ENCODE results near the gene CACNA1C.
"Not testable (repeated sequence)": the region's sequence is repeated elsewhere in the genome, so short reads cannot be mapped to it uniquely, and the experiment has no call there.

The CACNA1C gene

DNA sequence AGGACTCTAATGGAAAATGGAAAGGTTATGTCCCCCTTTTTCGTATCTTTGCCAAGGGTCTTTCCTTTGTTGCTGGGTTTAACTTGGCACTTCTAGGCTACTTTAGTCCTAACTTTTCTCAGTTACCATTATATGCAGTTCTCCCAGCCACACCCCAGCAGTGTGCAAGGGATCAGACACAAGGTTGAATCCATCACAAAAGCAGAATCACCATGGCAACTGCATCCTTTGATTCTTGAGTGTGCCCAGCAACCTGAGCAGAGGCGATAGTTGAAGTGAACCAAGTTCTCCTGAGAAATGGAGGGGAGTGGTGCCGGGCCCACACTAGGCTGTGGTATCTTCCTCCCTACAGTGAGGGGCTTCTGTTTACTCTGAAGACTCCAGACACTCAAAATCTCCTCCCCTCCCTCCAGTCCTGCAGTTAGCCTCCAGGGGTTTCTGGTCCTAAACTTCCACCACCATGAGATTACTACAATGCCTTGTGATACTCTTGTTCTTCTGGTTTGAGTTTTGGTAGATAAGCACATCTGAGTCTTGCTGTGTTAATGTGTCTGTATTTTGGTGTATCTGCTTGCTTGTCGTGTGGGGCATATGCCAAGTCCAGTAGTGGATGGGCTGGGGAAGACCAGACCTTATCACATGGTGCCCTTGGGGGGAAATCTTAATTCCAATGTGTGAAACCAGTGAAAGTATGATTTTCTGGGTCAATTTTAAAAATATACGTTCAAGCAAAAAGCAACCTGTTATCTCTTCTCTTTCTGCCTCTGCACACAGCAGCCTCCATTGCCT is 183.9 kb downstream of the CACNA1C start:
- no peak for DNase-seq

DNA sequence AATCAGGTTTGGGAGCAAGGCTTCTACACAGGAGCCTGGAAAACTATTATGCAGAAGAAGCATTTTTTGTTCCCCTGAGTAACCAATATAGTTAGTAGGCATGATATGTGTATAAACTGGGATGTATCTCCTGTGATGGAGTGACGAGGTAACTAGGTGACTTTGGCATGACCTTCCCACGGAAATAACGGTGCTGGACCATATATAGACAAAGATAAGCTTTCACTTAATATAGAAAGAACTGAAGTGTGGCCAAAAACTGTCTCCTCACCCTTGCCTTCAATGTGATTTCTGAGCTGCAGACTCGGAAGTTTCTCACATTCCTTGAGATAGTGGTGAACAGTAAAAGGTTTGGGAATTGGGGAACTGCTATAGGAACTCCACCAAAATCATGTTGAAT is 185.3 kb downstream of the CACNA1C start:
- no peak for DNase-seq

DNA sequence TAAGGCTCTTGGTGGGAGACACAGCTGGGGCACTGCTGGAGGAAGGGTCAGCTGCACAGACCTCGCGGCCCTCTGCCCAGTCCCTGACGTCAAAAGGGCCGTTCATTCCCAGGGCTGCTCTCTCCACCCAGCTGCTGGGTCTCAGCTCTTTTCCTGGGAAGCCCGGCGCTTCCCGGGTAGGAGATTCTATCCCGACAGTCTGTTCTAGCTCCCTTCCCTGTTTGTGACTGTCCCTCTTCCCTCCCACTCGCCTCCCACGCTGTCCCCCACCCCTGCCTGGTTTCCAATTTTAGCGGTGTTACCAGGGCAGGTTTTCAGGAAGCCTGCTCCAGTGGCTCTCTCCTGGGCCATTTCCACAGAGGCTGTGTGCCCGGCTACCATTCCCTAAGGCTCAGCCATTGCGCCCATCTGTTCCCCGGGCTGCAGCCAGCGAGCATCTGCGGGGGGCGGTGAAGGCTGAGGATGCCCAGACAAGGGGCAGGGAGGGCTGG is 186.6 kb downstream of the CACNA1C start:
- no peak for DNase-seq

DNA sequence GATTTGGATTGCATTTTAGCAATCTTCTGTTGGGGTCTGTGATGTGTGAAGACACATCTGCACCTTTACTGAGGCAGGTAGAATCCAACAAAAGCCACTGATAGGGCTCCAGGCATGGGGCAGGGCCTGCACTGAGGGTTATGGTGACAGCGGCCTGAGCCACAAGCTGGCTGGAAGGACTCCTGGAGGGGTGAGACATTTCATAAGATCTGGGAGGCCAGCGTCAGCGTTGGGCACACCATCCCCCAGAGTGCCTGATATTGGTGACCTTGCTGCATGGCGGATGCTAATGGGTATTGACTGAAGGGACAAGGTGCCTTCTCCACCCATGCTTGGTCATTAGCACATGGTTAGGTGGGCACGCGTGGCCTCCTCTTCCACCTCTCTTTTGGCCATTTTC is 187.6 kb downstream of the CACNA1C start:
- no peak for DNase-seq

DNA sequence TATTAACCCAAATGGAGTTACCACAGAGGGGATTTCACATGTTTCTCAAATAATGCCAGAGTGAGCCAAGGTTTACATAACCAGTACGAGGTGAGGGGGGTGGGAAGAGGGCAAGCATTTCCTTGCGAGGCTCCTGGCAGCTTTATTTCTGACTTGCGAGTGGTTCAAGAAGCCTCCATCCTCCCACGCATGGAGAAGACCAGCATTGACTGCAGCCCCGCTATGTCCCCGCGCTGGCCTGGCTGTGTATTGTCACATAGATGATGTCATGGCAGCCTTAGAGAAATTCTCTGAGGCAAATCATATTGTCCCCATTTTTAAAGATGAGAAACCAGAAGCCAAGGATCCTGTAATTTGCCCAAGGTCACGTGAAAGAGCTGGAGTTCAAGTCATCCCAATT is 188.2 kb downstream of the CACNA1C start:
- DNase-seq: no peak

DNA sequence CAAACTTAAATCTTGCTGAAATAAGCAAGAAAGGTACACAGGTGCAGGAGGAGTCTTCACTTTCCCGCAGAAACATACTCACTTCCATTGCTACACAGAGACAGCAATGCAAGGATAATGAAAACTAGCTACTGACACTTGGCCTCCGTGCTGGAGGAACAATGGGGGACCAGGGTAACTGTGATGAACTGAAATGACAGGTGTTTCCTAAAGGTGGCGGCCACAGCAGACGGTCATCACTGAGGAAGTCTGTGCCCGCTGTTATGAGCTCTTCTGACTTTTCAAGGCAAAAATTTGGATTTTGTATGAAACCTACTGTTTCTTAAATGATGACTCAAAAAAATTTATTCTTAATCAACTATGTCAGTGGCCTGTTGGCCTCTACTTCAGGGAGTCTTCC is 189.4 kb downstream of the CACNA1C start:
- no peak for DNase-seq

DNA sequence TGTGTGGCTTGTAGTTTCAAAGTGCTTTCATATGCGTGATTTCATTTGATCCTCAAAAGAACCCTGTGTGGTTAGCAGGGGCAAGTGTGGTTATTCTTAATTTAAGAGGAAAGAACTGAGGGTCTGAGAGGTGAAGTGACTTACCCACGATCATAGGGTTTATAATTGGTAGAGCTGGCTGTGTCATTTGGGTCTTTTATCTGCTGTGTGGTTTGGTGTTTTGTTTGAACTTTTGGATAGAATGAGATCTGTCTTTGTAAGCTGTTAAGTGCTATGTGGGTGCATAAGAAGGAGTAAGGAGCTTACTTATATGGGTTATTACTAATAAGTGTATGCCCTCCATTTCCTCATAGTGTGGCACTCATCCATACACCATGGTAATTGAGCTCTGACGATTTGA is 190.0 kb downstream of the CACNA1C start:
- no peak for DNase-seq

DNA sequence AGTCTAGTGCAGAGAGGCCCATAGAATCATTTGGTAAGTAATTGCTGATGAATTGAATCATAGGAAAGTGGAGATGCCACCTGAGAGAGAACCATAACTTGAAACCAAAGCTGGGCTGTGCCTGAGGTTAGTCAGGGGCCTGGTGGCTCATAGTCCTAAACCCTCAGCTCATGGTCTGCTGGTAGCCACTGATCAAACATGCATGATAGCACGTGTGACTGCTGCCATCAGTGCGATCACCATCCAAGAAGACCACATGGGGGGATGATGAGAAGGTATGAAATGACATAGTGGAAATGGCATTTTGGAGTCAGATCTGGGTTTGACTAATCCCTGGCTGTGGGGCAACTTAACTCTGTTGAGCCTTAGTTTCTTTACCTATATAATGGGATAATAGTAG is 190.5 kb downstream of the CACNA1C start:
- DNase-seq: no peak

DNA sequence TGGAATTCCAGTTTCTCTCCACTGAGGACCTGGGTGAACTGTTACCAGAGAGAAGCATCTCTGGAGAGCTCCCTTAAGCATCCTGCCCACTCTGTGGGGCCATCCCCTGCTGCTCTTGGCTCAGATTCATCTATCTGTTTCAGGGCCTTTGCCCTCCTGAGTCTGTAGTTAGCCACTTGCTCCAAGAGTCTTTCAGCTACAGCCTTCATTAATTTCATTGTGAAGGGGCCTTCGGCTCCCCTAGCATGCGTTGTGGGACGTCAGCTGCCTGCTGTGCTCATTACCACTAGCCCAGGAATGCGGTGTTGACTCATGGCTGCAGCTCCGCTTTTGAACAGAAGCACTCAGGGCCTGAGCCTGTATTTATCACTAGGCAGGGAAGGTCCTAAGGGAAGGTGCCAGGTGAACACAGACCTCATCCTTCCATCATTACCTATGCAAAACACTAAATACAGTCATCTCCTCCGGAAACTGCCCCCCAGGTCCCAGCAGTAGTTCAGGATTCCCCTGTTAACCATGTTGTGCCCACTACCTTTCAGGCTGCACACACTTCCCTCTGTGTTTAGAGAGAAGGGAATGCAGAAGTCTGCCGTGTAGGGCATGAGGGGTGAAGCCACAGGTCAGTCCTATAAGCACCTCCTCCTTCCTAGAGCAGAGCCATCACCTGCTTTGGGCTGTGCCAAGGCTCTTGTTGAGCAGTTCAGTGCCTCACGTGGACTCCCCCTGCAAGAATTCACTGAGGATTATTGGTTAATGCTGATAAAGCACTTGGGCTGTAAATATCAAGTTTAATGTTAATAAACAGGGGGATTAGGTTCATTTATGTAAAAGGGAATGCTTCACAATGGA is 191.4 kb downstream of the CACNA1C start:
- DNase-seq: no peak

DNA sequence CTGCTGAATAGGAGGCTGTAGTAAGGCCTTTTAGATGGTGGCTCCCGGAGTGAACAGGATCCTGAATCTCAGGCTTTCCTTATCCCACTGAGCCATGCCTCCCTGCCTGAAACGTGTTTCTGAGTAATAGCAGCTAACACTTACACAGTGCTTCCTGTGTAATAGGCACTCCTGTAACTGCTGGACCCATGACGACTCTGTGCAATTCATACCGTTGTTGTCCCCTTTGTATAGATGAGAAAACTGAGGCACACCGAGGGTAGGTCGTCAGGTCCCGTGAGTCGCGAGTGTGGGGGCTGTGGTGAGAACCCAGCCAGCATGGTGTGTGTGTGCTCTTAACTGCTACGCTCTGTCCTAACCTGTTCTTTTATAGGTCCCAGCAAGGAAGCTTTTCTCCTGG is 193.6 kb downstream of the CACNA1C start:
- no peak for DNase-seq

DNA sequence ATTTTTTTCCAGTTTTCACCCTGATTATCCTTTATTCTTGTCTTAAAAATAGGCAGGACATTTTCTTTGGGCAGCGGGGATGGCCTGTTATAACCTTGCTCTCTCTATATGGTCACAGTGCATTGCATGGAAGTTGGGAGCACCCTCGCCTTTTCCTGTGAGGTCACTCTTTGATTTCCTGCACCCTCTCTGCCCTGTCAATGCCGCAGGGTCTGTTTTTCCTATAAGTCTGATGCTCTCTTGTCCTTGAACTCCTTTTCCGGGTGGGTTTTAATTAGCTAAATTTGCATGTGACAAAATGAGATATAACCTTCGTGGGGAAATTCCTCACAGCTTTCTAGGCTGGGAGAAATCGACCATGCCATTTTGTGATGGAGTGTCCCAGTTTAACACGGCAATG is 194.3 kb downstream of the CACNA1C start:
- DNase-seq: no peak

DNA sequence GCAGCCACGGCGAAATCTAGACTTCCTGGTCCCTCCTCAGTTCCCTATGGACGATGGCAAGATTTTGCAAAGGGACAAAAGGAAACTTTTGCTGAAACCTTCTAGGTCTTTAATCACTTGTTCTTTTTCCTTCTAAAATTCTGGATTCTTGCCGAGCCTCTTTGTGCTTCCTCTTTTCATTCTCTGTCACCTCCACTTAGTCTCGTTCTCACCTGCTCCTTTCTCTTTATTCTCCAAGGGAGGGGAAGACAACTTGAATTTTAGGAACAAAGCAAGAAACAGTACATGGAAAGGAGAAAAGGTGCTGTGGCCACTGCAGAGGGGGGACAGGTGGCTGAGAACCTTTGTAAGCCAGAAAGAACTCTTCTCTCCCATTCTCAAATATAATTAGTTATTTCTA is 194.8 kb downstream of the CACNA1C start:
- no peak for DNase-seq

DNA sequence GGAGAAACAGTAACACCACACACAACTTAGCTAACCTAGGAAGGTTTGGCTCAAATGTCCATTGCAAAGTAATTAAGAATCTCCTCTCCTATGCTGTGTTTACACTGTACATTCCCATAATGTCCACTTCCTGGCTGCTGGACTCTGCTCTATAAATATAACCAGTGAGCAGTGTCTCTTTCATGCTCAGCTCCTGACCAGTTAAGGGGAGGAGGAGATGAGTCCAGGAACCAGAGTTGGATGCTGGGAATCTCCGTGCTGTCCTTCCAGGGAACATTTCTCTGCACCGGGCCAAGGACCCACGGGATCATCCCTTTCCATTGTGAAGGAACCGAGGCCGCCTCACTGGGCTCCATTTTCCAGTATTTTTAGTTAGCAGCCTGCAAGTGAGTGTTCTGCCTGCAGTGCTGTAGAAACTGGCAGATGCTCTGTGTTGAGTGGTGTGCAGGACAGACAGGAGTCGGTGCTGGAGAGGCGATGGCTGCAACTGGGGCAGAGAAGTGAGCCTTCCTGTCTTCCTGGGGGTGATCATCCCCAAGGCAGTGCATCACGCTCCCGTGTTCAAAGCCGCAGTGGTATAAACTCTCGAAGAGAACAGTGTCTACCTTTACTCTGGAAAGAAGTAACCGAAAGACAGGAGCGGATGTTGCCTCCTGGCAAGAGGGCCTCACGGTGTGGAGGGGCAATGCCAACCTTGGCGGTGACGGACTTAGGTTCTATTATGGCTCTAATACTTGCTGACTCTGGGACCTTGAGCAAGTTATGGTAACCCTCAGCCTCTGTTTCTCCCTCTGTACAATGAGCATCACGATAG is 195.5 kb downstream of the CACNA1C start:
- no peak for DNase-seq

DNA sequence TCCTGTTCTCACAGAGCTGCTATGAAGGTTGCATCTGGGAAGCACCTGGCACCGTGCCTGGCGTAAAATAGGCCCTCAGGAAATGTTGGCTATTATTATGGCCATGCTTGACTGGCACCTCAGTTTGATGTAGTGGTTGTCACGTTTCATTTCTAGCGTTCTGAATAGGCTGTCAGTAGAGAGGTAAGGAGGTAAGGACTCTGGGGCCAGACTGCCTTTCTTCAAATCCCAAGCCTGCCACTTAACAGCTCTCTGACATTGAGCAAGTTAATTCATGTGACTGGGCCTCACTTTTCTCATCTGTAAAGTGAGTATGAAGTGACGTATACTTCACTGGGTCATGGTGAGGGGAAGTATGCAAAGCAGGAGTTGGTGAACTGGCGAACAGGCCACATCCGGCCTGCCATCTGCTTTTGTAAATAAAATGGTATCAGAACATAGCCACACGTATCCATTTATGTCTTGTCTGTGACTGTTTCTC is 196.2 kb downstream of the CACNA1C start:
- no peak for DNase-seq

DNA sequence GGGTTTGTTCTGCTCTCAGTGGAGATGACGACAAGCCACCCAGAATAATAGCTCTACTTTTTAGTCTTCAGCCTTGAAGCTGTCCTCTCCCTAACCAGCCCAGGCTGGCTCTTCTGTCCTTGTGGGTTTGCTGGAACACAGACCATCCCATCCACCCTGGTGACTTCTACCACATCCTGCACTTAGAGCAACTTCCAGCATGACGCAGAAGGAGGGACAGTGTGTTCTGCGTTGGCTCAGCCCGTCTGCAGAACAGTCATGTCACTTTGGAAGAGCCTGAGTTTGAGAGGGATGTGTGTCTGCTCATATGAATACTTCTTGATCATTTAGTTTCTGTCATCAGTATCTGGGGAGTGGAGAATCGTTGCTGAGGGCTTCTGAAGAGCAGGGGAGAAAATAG is 198.0 kb downstream of the CACNA1C start:
- DNase-seq: no peak

DNA sequence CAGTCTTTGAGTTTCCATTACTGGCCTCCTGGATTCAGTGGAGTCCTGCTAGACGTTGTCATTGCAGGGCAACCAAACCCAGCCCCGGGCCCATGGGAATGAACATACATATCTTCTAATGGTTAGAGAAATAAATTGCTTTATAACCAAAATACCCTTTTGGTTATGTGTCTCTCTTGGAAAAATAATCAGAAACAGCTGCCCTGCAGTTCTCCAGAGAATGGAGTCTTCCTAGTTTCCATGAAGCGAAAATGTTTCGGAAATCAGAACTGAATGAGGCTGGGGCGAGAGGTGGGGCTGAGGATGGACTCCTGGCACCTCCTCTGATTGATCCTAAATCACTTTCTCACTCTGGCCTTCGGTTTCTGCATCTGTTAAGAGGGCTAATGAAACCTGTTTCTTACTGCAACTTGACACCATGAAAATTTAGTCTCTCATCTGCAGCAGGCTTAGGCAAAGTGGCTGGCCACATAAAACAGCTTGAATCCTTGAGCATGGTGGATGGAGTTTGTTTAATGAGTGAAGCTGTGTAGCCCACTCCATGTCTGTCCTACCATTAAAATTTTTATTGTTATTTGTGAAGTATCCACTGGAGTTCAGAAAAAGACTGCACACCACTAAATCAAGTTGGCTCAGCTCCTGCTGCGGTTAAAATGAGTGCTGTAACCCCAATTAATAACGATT is 198.9 kb downstream of the CACNA1C start:
- DNase-seq: no peak

DNA sequence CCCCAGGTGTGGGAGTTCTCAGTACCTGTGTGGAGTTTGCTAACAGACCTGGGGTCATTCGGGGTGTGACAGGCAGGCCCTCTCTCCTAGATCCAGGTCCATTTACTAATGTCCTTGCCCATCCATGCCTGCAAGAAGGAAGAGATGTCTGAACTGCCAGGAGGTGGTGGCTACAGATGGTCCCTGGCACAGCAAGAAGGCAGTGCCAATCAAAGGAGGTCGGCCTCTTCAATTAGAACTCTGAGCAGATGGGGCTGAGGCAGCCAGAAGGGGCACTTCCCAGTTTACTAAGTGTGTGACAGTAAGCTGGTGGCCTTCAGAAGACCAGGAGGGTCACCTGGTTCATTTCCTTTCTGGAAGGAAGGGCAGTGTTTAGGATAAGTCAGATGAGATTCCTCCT is 202.5 kb downstream of the CACNA1C start:
- no peak for DNase-seq

DNA sequence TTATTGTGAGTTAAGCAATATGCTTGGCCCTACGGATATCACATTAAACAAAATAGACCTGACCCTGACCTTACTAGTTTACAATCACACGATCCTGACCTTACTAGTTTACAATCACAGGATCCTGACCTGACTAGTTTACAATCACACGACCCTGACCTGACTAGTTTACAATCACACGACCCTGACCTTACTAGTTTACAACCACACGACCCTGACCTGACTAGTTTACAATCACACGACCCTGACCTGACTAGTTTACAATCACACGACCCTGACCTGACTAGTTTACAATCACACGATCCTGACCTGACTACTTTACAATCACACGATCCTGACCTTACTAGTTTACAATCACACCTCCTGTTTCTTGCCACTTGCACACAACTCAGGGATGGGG is 202.9 kb downstream of the CACNA1C start:
- DNase-seq: not testable (repeated sequence)

DNA sequence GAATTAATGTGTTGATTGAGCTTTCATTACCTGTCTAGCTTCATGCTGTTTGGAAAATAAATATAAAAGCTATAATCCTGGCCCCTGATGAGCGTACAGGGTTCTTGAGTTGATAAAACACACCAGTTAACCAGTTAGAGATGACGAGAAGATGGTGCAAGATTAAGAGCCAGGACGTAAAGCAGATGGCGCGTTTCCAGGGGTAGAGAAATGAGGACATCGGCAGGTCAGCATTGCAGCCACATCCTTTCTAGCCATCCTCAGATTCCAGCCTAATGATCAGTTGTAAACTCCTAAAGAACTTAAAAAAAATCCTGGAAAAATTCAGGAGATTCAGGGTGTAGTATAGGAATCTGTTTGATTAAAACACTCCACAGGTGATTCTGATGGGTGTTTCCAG is 203.7 kb downstream of the CACNA1C start:
- no peak for DNase-seq

DNA sequence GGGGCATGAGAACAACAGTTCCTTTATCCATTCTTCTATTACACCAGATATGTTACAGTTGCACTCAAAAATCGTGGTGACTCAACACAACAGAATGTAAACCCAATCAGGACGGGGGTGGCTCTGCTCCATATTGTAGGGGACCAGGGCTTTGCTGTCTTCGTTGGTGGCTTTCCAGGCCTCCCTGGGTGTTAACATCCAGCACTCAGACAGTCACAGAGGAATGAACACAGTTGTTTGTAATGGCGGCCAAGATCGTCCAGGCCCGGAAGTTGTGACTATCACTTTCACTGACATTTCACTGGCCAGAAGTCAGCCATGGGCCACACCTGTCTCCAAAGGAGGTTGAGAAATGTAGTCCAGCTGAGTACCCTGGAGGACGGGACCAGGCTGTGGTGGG is 204.1 kb downstream of the CACNA1C start:
- no peak for DNase-seq

DNA sequence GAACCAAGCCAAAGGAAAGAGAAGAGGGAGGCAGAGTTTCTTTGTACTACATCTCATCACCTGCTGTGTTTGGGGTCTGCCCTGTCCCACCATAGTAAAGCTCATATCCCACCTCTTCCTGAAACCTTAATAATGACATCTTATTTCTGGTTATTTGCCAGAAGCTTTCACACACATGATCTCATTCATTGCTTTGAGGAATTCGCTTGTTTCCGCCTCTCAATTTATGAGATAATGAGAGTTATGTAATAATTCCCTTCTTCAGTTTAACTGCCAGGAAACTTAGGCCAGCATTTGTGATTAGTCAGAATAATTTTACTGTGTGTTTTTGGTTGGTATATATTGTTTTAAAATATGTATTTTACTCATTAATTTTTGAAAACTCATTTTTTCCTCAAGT is 205.2 kb downstream of the CACNA1C start:
- no peak for DNase-seq

DNA sequence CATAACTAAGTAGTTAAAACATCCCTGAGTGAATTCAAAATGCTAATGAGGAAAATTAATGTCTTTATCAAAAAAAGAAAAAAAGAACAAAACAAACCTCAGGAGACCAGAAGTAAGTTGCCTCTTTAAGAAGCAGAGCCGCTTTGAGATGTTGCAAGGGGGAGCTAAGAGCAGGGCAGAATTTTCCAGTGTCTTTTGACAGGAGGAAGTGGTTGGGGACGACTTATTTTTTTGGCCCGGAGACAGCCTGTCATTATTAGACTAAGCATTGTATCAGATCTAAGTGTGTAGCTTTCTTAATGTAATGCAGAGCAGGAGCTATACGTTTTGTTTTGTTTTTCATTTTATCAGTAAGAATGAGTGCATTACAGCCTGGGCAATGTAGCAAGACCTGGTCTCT is 206.6 kb downstream of the CACNA1C start:
- no peak for DNase-seq

DNA sequence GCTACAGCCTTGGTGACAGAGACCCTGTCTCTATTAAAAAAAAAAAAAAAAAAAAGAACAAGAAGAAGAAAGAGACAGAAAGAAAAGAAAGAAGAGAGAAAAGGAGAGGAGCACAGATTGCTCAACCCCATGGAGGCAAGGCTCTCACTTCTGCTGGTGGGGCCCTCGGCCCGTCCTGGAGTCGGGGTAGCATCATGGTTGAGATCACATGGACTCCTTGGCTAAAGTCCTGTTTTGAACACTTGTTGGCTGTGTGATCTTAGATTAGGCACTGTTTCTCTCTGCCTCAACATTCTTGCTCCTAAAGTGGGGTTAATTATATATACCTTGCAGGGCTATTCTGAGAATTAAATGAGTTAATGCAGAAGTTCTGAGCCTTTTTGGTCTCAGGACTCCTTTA is 207.7 kb downstream of the CACNA1C start:
- DNase-seq: no peak

All from stimulated activated CD4-positive, alpha-beta T cell treated with anti-CD3 and anti-CD28 coated beads, Interleukin-4, amount 100 ng/mL, for 1 hour (primary cell).